Measurements from ENCODE around the gene ERP27. TPM values are rescaled to one million over a fixed set of nuclear protein-coding genes. Genes with fewer than 3 reads are reported as not detected.

The ERP27 gene
- 1.3 TPM for total RNA-seq

- DNase-seq (ENCODE audit: low read depth in 2 of 3, low spot score in 2 of 3) = no peak
These were observed at the start of gene ERP27 for GRCh38 chr12:14938301-14938700. TSS of gene ERP27 (minus strand) at chr12:14938537. CDS start at chr12:14938508, 29 bp downstream.

GRCh38 chr12:14988035-14988434, 49.7 kb upstream of the ERP27 start:
- no peak for DNase-seq (ENCODE audit: low read depth in 2 of 3, low spot score in 2 of 3)

- no peak for DNase-seq (ENCODE audit: low read depth in 2 of 3, low spot score in 2 of 3)
These were observed 48.1 kb upstream of the ERP27 start for GRCh38 chr12:14986449-14986848.

GRCh38 chr12:14984766-14985285, 46.5 kb upstream of the ERP27 start:
- DNase-seq (ENCODE audit: low read depth in 2 of 3, low spot score in 2 of 3) = no peak

GRCh38 chr12:14984036-14984435, 45.7 kb upstream of the ERP27 start:
- DNase-seq (ENCODE audit: low read depth in 2 of 3, low spot score in 2 of 3) = no peak

GRCh38 chr12:14982991-14983390, 44.7 kb upstream of the ERP27 start:
- peak in 2 of 3 donors; percentile 20 to 53 for DNase-seq (ENCODE audit: low read depth in 2 of 3, low spot score in 2 of 3)

GRCh38 chr12:14982562-14982961, 44.2 kb upstream of the ERP27 start:
- no peak for DNase-seq (ENCODE audit: low read depth in 2 of 3, low spot score in 2 of 3)

GRCh38 chr12:14981049-14981448, 42.7 kb upstream of the ERP27 start:
- DNase-seq (ENCODE audit: low read depth in 2 of 3, low spot score in 2 of 3) = peak in 2 of 3 donors; percentile 40 to 42

- DNase-seq (ENCODE audit: low read depth in 2 of 3, low spot score in 2 of 3) = no peak
These were observed 41.1 kb upstream of the ERP27 start for GRCh38 chr12:14979468-14979867.

- no peak for DNase-seq (ENCODE audit: low read depth in 2 of 3, low spot score in 2 of 3)
These were observed 38.3 kb upstream of the ERP27 start for GRCh38 chr12:14976658-14977057.

- DNase-seq (ENCODE audit: low read depth in 2 of 3, low spot score in 2 of 3) = no peak
These were observed 37.1 kb upstream of the ERP27 start for GRCh38 chr12:14975457-14975856.

- no peak for DNase-seq (ENCODE audit: low read depth in 2 of 3, low spot score in 2 of 3)
These were observed 36.3 kb upstream of the ERP27 start for GRCh38 chr12:14974633-14975032.

- DNase-seq (ENCODE audit: low read depth in 2 of 3, low spot score in 2 of 3) = no peak
These were observed 34.5 kb upstream of the ERP27 start, which contains the start of gene PDE6H for GRCh38 chr12:14972816-14973215. TSS of gene PDE6H (plus strand) at chr12:14973042. CDS start at chr12:14978013, 4,971 bp downstream.

GRCh38 chr12:14970473-14970872, 32.1 kb upstream of the ERP27 start:
- DNase-seq (ENCODE audit: low read depth in 2 of 3, low spot score in 2 of 3) = no peak

GRCh38 chr12:14968478-14968877, 30.1 kb upstream of the ERP27 start:
- no peak for DNase-seq (ENCODE audit: low read depth in 2 of 3, low spot score in 2 of 3)

- no peak for DNase-seq (ENCODE audit: low read depth in 2 of 3, low spot score in 2 of 3)
These were observed 26.9 kb upstream of the ERP27 start for GRCh38 chr12:14965221-14965620.

GRCh38 chr12:14964406-14964805, 26.1 kb upstream of the ERP27 start:
- no peak for DNase-seq (ENCODE audit: low read depth in 2 of 3, low spot score in 2 of 3)

- no peak for DNase-seq (ENCODE audit: low read depth in 2 of 3, low spot score in 2 of 3)
These were observed 25.2 kb upstream of the ERP27 start for GRCh38 chr12:14963520-14963919.

- DNase-seq (ENCODE audit: low read depth in 2 of 3, low spot score in 2 of 3) = no peak
These were observed 24.5 kb upstream of the ERP27 start for GRCh38 chr12:14962797-14963196.

- DNase-seq (ENCODE audit: low read depth in 2 of 3, low spot score in 2 of 3) = no peak
These were observed 23.8 kb upstream of the ERP27 start for GRCh38 chr12:14962153-14962539.

GRCh38 chr12:14961466-14962152, 23.3 kb upstream of the ERP27 start, which contains the start of gene ARHGDIB:
TSS of gene ARHGDIB (minus strand) at chr12:14961601. CDS start at chr12:14950712, 10,889 bp downstream.
- peak; percentile 74 to 92 (median 84) for DNase-seq (ENCODE audit: low read depth in 2 of 3, low spot score in 2 of 3)
